H1 (cell line): Measurements from ENCODE around the gene BSND. TPM values are rescaled to one million over a fixed set of nuclear protein-coding genes. Genes with fewer than 3 reads are reported as not detected.

Experiments used
- CTCF ChIA-PET: fragments of 300-600 bp; sonication (Branson Sonifier 250); formaldehyde crosslinking; loops from one replicate; lab custom pipeline; 2021; ENCODE audit not compliant: partially characterized antibody; lab: Charles Lee
- POLR2A ChIA-PET: fragments of 300-600 bp; sonication (Branson Sonifier 250); formaldehyde crosslinking; loops from one replicate; lab custom pipeline; 2021; ENCODE audit warnings: inconsistent platforms; ENCODE audit not compliant: partially characterized antibody; lab: Charles Lee
- DNase-seq, 2 experiments: peaks; one replicate each; pipeline versions ENCODE4 v3.0.0 to v3.0.0-alpha.2; 2010 to 2022; ENCODE audit warnings: low spot score in 2 of 2, low read depth in 1 of 2, mixed read lengths in 1 of 2
- FAIRE-seq: peaks from 2 replicates; lab custom pipeline; 2011; peaks lifted over from hg19 to GRCh38; lab: Jason Lieb, UNC
- H2AFZ ChIP-seq: 2 replicates; pipeline ENCODE4 v1.8.1; 2012; ENCODE audit warnings: low read length, inconsistent platforms
- H2AK5ac ChIP-seq: 2 replicates; pipeline ENCODE4 v1.6.1; 2013; ENCODE audit warnings: low read depth, low read length
- H2BK120ac ChIP-seq: replicated peaks from 2 replicates; pipeline ENCODE3; 2013; ENCODE audit warnings: low read depth, low read length, inconsistent platforms
- H2BK12ac ChIP-seq: 2 replicates; pipeline ENCODE4 v1.6.1; 2013; ENCODE audit warnings: low read depth, low read length
- H2BK15ac ChIP-seq: 2 replicates; pipeline ENCODE4 v1.6.1; 2013; ENCODE audit warnings: low read length
- H2BK20ac ChIP-seq: 2 replicates; pipeline ENCODE4 v1.6.1; 2013; ENCODE audit warnings: low read length
- H2BK5ac ChIP-seq: 2 replicates; pipeline ENCODE4 v1.6.1; 2013; ENCODE audit warnings: low read depth, low read length
- H3K14ac ChIP-seq: 2 replicates; pipeline ENCODE4 v1.6.1; 2013; ENCODE audit warnings: inconsistent platforms; ENCODE audit not compliant: insufficient read length
- H3K18ac ChIP-seq: 2 replicates; pipeline ENCODE4 v1.6.1; 2013; ENCODE audit warnings: low read length; ENCODE audit errors: extremely low read depth
- H3K23ac ChIP-seq: 2 replicates; pipeline ENCODE4 v1.6.1; 2013; ENCODE audit warnings: inconsistent platforms; ENCODE audit not compliant: insufficient read length
- H3K23me2 ChIP-seq: 2 replicates; pipeline ENCODE4 v1.6.1; 2013; ENCODE audit warnings: low read depth, low read length
- H3K27ac ChIP-seq: 2 replicates; pipeline ENCODE4 v1.6.1; 2011; ENCODE audit warnings: low read depth, low read length, inconsistent platforms
- H3K27me3 ChIP-seq, 4 experiments: replicated peaks in 1 of 4; 1 replicate in 1 of 4; 2 replicates in 3 of 4; pipeline versions ENCODE4 v1.6.1 to v1.8.1; 2011 to 2013; ENCODE audit warnings: low read length in 3 of 4, mild to moderate bottlenecking in 3 of 4, inconsistent platforms in 2 of 4, mixed read lengths in 2 of 4, moderate library complexity in 1 of 4; ENCODE audit not compliant: control insufficient read depth in 3 of 4, insufficient read depth in 3 of 4; ENCODE audit errors: extremely low read depth in 1 of 4
- H3K36me3 ChIP-seq, 4 experiments: 2 replicates each; pipeline versions ENCODE4 v1.6.1 to v1.8.1; 2011 to 2013; ENCODE audit warnings: mild to moderate bottlenecking in 4 of 4, low read length in 3 of 4, moderate library complexity in 2 of 4, control low read depth in 1 of 4, inconsistent platforms in 1 of 4; ENCODE audit not compliant: insufficient read depth in 4 of 4, control insufficient read depth in 2 of 4
- H3K4ac ChIP-seq: replicated peaks from 2 replicates; pipeline ENCODE3; 2013; ENCODE audit warnings: low read length, low read depth, mixed read lengths, inconsistent platforms; ENCODE audit not compliant: insufficient read length
- H3K4me1 ChIP-seq, 4 experiments: replicated peaks in 1 of 4; 1 replicate in 1 of 4; 2 replicates in 3 of 4; pipeline versions ENCODE4 v1.6.1 to v1.8.1; 2011 to 2013; ENCODE audit warnings: low read length in 3 of 4, inconsistent platforms in 2 of 4, mixed read lengths in 1 of 4; ENCODE audit not compliant: insufficient read depth in 4 of 4, control insufficient read depth in 3 of 4
- H3K4me2 ChIP-seq, 2 experiments: 2 replicates each; pipeline versions ENCODE4 v1.6.1 to v1.8.1; 2011 to 2013; ENCODE audit warnings: low read depth in 2 of 2, low read length in 2 of 2, control low read depth in 1 of 2, inconsistent platforms in 1 of 2, mild to moderate bottlenecking in 1 of 2; ENCODE audit not compliant: insufficient read depth in 1 of 2
- H3K4me3 ChIP-seq, 4 experiments: fragments of 200-600, 300-600 bp in 1 of 4; sonication (generic), shearing (Covaris generic), sonication (Bioruptor Twin) in 1 of 4; 2 replicates each; pipeline versions ENCODE4 v1.5.1 to v1.8.1; 2011 to 2016; ENCODE audit warnings: low read length in 4 of 4, low read depth in 3 of 4, control low read depth in 2 of 4, inconsistent platforms in 2 of 4, mild to moderate bottlenecking in 2 of 4, mixed read lengths in 1 of 4, moderate library complexity in 1 of 4; ENCODE audit not compliant: insufficient read depth in 2 of 4; ENCODE audit errors: extremely low read depth in 1 of 4
- H3K56ac ChIP-seq: replicated peaks from 2 replicates; pipeline ENCODE3; 2013; ENCODE audit warnings: low read depth, mild to moderate bottlenecking, mixed read lengths, low read length, inconsistent platforms; ENCODE audit not compliant: insufficient read length
- H3K79me1 ChIP-seq: 2 replicates; pipeline ENCODE4 v1.6.1; 2013; ENCODE audit warnings: low read depth, low read length, control low read depth
- H3K79me2 ChIP-seq, 2 experiments: 2 replicates each; pipeline versions ENCODE4 v1.6.1 to v1.8.1; 2012 to 2013; ENCODE audit warnings: low read length in 2 of 2, mild to moderate bottlenecking in 2 of 2, inconsistent platforms in 1 of 2; ENCODE audit not compliant: insufficient read depth in 2 of 2, control insufficient read depth in 1 of 2
- H3K9ac ChIP-seq, 4 experiments: replicated peaks in 1 of 4; 1 replicate in 1 of 4; 2 replicates in 3 of 4; pipeline versions ENCODE4 v1.6.1 to v1.8.1; 2011 to 2013; ENCODE audit warnings: low read depth in 3 of 4, low read length in 3 of 4, control low read depth in 2 of 4, mild to moderate bottlenecking in 2 of 4, moderate library complexity in 2 of 4, inconsistent platforms in 1 of 4; ENCODE audit errors: extremely low read depth in 1 of 4
- H3K9me3 ChIP-seq, 2 experiments: 2 replicates each; pipeline versions ENCODE4 v1.6.1 to v1.8.1; 2012 to 2013; ENCODE audit warnings: mild to moderate bottlenecking in 2 of 2, moderate library complexity in 2 of 2, control low read depth in 1 of 2, inconsistent platforms in 1 of 2, low read depth in 1 of 2, low read length in 1 of 2, mixed read lengths in 1 of 2; ENCODE audit not compliant: insufficient read depth in 2 of 2
- H4K20me1 ChIP-seq, 2 experiments: replicated peaks in 1 of 2; 2 replicates each; pipeline versions ENCODE3 to v1.8.1; 2011 to 2013; ENCODE audit warnings: inconsistent platforms in 2 of 2, low read length in 2 of 2, mild to moderate bottlenecking in 1 of 2; ENCODE audit not compliant: insufficient read depth in 2 of 2, control insufficient read depth in 1 of 2
- H4K5ac ChIP-seq: 2 replicates; pipeline ENCODE4 v1.6.1; 2013; ENCODE audit warnings: low read length, low read depth, mixed read lengths, inconsistent platforms; ENCODE audit not compliant: insufficient read length
- H4K8ac ChIP-seq: 2 replicates; pipeline ENCODE4 v1.8.0; 2013; ENCODE audit warnings: mild to moderate bottlenecking, moderate library complexity, low read length, inconsistent platforms; ENCODE audit not compliant: insufficient read depth; ENCODE audit errors: extremely low read depth
- H4K91ac ChIP-seq: replicated peaks from 2 replicates; pipeline ENCODE3; 2013; ENCODE audit warnings: low read length, mixed read lengths, inconsistent platforms; ENCODE audit not compliant: insufficient read length
- ASH2L ChIP-seq: fragments of 200-600, 300-600 bp; sonication (generic); IDR thresholded peaks from one replicate; pipeline ENCODE4 v1.7.1; 2017; ENCODE audit warnings: low read length
- BCL11A ChIP-seq, 2 experiments: IDR thresholded peaks; one replicate each; pipeline ENCODE4 v1.6.1; 2011; ENCODE audit warnings: low read depth in 2 of 2, low read length in 2 of 2, mild to moderate bottlenecking in 2 of 2
- CBX5 ChIP-seq: fragments of 300-800, 300-1000 bp; sonication (generic); IDR thresholded peaks from 2 replicates; pipeline ENCODE4 v1.7.1; 2016; ENCODE audit warnings: antibody characterized with exemption, low read length, low read depth
- CBX8 ChIP-seq: fragments of 300-800, 300-1000 bp; sonication (generic); IDR thresholded peaks from 2 replicates; pipeline ENCODE4 v1.7.1; 2016; ENCODE audit warnings: low read depth, low read length, borderline replicate concordance
- CHD2 ChIP-seq: IDR thresholded peaks from 2 replicates; pipeline ENCODE4 v1.6.1; 2012; ENCODE audit warnings: low read length, improper control_type of control experiment
- CREB1 ChIP-seq: IDR thresholded peaks from 2 replicates; pipeline ENCODE4 v1.6.1; 2012; ENCODE audit warnings: inconsistent platforms
- EZH2 ChIP-seq: fragments of 200-600 bp; sonication (generic); IDR thresholded peaks from 2 replicates; pipeline ENCODE4 v1.7.1; 2012; ENCODE audit warnings: low read depth, mild to moderate bottlenecking, moderate library complexity, low read length, inconsistent platforms; ENCODE audit not compliant: severe bottlenecking
- RFX5 ChIP-seq: IDR thresholded peaks from 2 replicates; pipeline ENCODE4 v1.6.1; 2011; ENCODE audit warnings: low read depth, low read length, improper control_type of control experiment, borderline replicate concordance
- SAP30 ChIP-seq: fragments of 300-600 bp; sonication (generic); IDR thresholded peaks from 2 replicates; pipeline ENCODE4 v1.7.1; 2012; ENCODE audit warnings: low read length, moderate library complexity, mild to moderate bottlenecking, inconsistent platforms; ENCODE audit not compliant: insufficient read depth, insufficient replicate concordance
- SP1 ChIP-seq: IDR thresholded peaks from 2 replicates; pipeline ENCODE4 v1.6.1; 2011; ENCODE audit warnings: low read depth, low read length
- SP4 ChIP-seq: IDR thresholded peaks from 2 replicates; pipeline ENCODE4 v1.6.1; 2012; ENCODE audit warnings: low read length, inconsistent platforms
- TAF1 ChIP-seq: IDR thresholded peaks from 2 replicates; pipeline ENCODE4 v1.6.1; 2011; ENCODE audit warnings: mild to moderate bottlenecking, low read depth, low read length
- TBP ChIP-seq: IDR thresholded peaks from 2 replicates; pipeline ENCODE4 v1.6.1; 2011; ENCODE audit warnings: low read depth, low read length, improper control_type of control experiment
- USF2 ChIP-seq: IDR thresholded peaks from 2 replicates; pipeline ENCODE4 v1.6.1; 2011; ENCODE audit warnings: low read length, improper control_type of control experiment
- YY1 ChIP-seq: IDR thresholded peaks from 2 replicates; pipeline ENCODE4 v1.6.1; 2011; ENCODE audit warnings: low read depth, mild to moderate bottlenecking, low read length
- WGBS, 2 experiments: shearing (Covaris generic) in 1 of 2; methylation state at CpG; one replicate each; pipeline versions ENCODE4 v1.1.6 to v1.1.7; 2013 to 2015; ENCODE audit warnings: low lambda C conversion rate in 2 of 2, mixed read lengths in 2 of 2, inconsistent platforms in 1 of 2, low coverage in 1 of 2, missing lambda C conversion rate in 1 of 2; ENCODE audit not compliant: insufficient replicate concordance in 2 of 2, insufficient coverage in 1 of 2, insufficient read length in 1 of 2; ENCODE audit errors: extremely low coverage in 1 of 2, missing lambda C conversion rate in 1 of 2; 5-methylcytosine and 5-hydroxymethylcytosine counted together
- polyA plus RNA-seq, 7 experiments: library from polyadenylated mRNA; depleted of rRNA in 3 of 7; stranded (reverse) in 5 of 7; unstranded in 2 of 7; fragments of >200 nt in 5 of 7; fragments of 200-250 nt in 2 of 7; gene quantifications; 1 replicate in 5 of 7; 2 replicates in 1 of 7; 4 replicates in 1 of 7; pipeline versions ENCODE4 v1.2.1 to v1.2.3, GENCODE V29; 2011 to 2013; ENCODE audit warnings: missing spikeins in 2 of 7, mixed read lengths in 2 of 7
- total RNA-seq: library from RNA; stranded (reverse); fragmentation: NEBNext Ultra II Directional; extraction: Animal tissue kit (Norgen Biotek cat#: 25700); gene quantifications from 2 replicates; pipeline ENCODE4 v1.2.1, GENCODE V29; 2021

The BSND gene
- total and polyA plus RNA-seq, 2 of the 8 experiments (the other 6 are each of a cell fraction or from before 2014, with no cell fraction given): 0.43 to 0.68 TPM

- CTCF ChIA-PET: interaction anchor here (0.7 to 4.3 kb wide), 5 partner anchors 10 to 140 kb away, joined by 3 to 31 read pairs (median 4); no protein-coding TSS in a partner anchor
- DNase-seq (no peak), FAIRE-seq (no peak)
- Histone ChIP-seq H3K27me3 (no peaks in the 10 kb centered on the region), H3K9me3 (no peaks in the 10 kb centered on the region), H4K5ac (no peak overlapping the region), H2BK15ac (no peak overlapping the region), H3K23ac (no peak overlapping the region), H3K4me3 (no peak overlapping the region), H3K4me2 (no peak overlapping the region), H3K56ac (no peak overlapping the region), H3K79me2 (peaks cover 1 to 4% of the 10 kb centered on the region in 2 experiments; a peak in 1 of 4 replicates), H3K9ac (no peak overlapping the region), H2BK20ac (no peak overlapping the region), H4K91ac (no peak overlapping the region), H3K14ac (no peak overlapping the region), H2AFZ (no peak overlapping the region), H3K18ac (no peak overlapping the region), H2AK5ac (no peak overlapping the region), H3K79me1 (no peaks in the 10 kb centered on the region; the same call in none of the 2 replicates), H4K8ac (no peak overlapping the region), H3K27ac (no peak overlapping the region), H3K23me2 (no peaks in the 10 kb centered on the region), H2BK5ac (no peak overlapping the region), H2BK120ac (no peak overlapping the region), H2BK12ac (no peak overlapping the region), H3K4ac (no peak overlapping the region), H4K20me1 (peaks cover 0 to 31% of the 10 kb centered on the region in 2 experiments), H3K4me1 (no peaks in the 10 kb centered on the region; a peak in 1 of 7 replicates), H3K36me3 (peaks cover 0 to 17% (median under 1%) of the 10 kb centered on the region in 4 experiments; a peak in 3 of 8 replicates)
- 76% methylated on average over 3 of the region's 3 CpGs; no CpG with 5 or more reads in 1 of the 2 experiments for WGBS, 2 experiments
- POLR2A ChIA-PET: no interaction called here
- TF ChIP-seq USF2 (no peak), YY1 (no peak), TAF1 (no peak), BCL11A (IDR thresholded peaks at IDR 0.05; ENCODE audit: low read depth in 2 of 2, low read length in 2 of 2) (no peak), CBX8 (no peak), SAP30 (no peak), CREB1 (no peak), TBP (no peak), SP1 (no peak), RFX5 (no peak), EZH2 (no peak), ASH2L (no peak), SP4 (no peak), CBX5 (no peak), CHD2 (no peak)
Measured at GRCh38 chr1:55047611-55048010, 48.9 kb downstream of the BSND start.
